Thyroid gland (tissue), 4 donors: ENCODE measurements around the gene SCP2.

Source experiments
- CTCF ChIP-seq, 6 experiments: fragments of 200-600 bp in 3 of 6; fragments of 450-650 bp in 3 of 6; sonication (generic) in 3 of 6; IDR thresholded peaks; one replicate each; pipeline ENCODE4 v1.5.1; 2016 to 2019; ENCODE audit warnings: antibody characterized with exemption in 6 of 6, mild to moderate bottlenecking in 2 of 6, inconsistent platforms in 1 of 6, moderate library complexity in 1 of 6
- POLR2A ChIP-seq, 2 donors: fragments of 450-650 bp; IDR thresholded peaks; one replicate each; pipeline ENCODE4 v1.6.1; 2017; ENCODE audit warnings: antibody characterized with exemption in 2 of 2, mild to moderate bottlenecking in 2 of 2, moderate library complexity in 1 of 2

GRCh38 chr1:52928015-52928404, 934 bp downstream of the SCP2 start:
- TF ChIP-seq CTCF (IDR thresholded peaks at IDR 0.05), result no peak
- no peak for TF ChIP-seq POLR2A (IDR thresholded peaks at IDR 0.05)
